Activated naive CD4-positive, alpha-beta T cell treated with anti-CD3 and anti-CD28 coated beads, Interleukin-2, amount 50 U/mL, for 72 hours (primary cell): ENCODE results near the gene CNTNAP3. TPM values are rescaled to one million over a fixed set of nuclear protein-coding genes. Genes with fewer than 3 reads are reported as not detected.
"Not testable (repeated sequence)": the region's sequence is repeated elsewhere in the genome, so short reads cannot be mapped to it uniquely, and the experiment has no call there.

Experiments used
- ATAC-seq, 2 donors: fragments of 150-1000 bp; cut with Tn5 transposase; 2 replicates each; pipeline ENCODE4 v1.10.0; 2021; ENCODE audit warnings: mild to moderate bottlenecking in 2 of 2, moderate library complexity in 2 of 2
- DNase-seq, 2 donors: peaks; one replicate each; pipeline ENCODE4 v3.0.0; 2021 to 2022; ENCODE audit warnings: low spot score in 2 of 2
- H3K27ac Mint-ChIP-seq, 2 donors: one replicate each; pipeline ENCODE4 v1.8.0; 2022; ENCODE audit warnings: mild to moderate bottlenecking in 2 of 2, mixed read lengths in 2 of 2
- H3K36me3 Mint-ChIP-seq, 2 donors: one replicate each; pipeline ENCODE4 v1.8.0; 2022; ENCODE audit warnings: mixed read lengths in 2 of 2
- H3K9me3 Mint-ChIP-seq, 2 donors: one replicate each; pipeline ENCODE4 v1.8.0; 2022; ENCODE audit warnings: mixed read lengths in 2 of 2
- total RNA-seq, 2 donors: library from RNA; stranded (reverse); gene quantifications; one replicate each; pipeline ENCODE4 v1.2.3, GENCODE V29; 2022

CNTNAP3 gene
- total RNA-seq, 2 donors from 2014 or later: not detected

GRCh38 chr9:39085311-39085710 lies 202.7 kb downstream of the CNTNAP3 start:
- H3K9me3 Mint-ChIP-seq, H3K36me3 Mint-ChIP-seq, ATAC-seq, H3K27ac Mint-ChIP-seq, DNase-seq: not testable (repeated sequence)

GRCh38 chr9:39082574-39082973 lies 205.4 kb downstream of the CNTNAP3 start:
- H3K27ac Mint-ChIP-seq, H3K36me3 Mint-ChIP-seq, H3K9me3 Mint-ChIP-seq, ATAC-seq, DNase-seq: not testable (repeated sequence)

DNA sequence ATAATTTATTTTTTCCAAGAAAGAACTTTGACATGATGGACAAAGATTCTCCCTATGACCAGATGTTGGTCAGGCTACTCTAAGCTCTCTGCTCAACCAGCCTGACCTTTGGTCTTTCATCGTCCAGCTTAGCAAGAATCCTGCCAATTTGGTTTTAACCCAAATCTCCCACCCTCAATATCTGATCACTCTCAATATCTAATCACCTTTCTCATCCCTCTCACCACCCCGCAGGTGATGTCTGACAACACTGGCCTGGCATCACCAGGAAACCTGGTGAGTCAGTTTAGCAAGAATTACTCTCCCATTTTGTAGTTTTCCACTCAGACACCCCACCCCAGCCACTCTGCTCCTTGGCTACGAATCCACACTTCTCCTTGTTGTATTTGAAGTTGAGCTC lies 207.9 kb downstream of the CNTNAP3 start:
- peak overlapping the region in 1 of 2 donors; percentile 17 for H3K27ac Mint-ChIP-seq
- not testable (repeated sequence) for ATAC-seq, H3K9me3 Mint-ChIP-seq, H3K36me3 Mint-ChIP-seq, DNase-seq

DNA sequence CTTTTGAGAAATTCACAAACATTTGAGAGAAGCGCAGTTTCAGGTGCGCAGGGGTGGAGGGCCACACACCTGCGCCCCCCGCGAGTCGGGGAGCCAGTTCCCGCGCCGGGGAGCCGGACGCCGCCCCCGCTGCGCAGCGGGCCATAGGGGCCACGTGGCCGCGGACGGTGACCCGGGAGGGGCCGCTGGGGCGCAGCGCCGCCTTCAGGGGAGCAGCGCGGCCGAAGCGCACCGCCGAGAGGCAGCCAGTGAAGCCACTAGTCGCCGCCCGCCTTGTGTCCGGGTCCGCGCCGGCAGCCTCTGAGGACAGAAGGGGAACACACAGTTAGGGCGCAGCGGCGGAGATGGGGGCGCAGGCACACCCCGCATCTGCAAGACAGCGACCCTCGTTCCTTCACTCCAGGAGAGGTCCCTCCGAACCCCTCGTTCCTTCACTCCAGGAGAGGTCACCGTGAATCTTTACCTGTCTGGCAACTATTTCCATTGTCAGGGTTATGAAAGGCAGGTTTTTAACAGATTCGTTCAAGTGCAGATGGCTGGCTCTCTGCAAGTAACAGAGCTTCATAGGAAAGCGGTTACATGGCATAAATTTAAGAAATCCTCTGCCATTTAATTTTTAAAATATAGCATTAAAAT lies 209.2 kb downstream of the CNTNAP3 start:
- not testable (repeated sequence) for H3K36me3 Mint-ChIP-seq, DNase-seq, H3K9me3 Mint-ChIP-seq, H3K27ac Mint-ChIP-seq
- peak in 1 of 2 donors; percentile 62 for ATAC-seq

DNA sequence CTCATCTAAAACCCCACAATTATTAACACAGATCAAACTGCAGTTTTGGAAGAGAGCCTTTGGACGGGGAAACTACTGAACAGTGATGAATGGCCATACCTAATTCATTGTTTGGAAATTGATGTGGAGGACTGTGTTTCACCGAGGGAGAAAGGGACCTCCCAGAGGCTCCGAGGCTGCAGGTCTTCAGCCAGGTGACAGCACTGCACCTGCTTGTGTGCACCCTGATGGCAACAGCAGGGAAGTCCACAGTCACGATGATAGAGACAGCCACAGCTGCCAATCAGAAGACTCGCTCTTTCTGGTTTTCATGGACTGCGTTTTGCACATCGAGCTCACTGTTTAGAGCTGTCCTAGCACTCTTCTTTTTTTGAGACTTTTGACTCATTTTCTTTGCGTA lies 214.4 kb downstream of the CNTNAP3 start:
- not testable (repeated sequence) for H3K9me3 Mint-ChIP-seq, H3K27ac Mint-ChIP-seq, H3K36me3 Mint-ChIP-seq, DNase-seq, ATAC-seq

DNA sequence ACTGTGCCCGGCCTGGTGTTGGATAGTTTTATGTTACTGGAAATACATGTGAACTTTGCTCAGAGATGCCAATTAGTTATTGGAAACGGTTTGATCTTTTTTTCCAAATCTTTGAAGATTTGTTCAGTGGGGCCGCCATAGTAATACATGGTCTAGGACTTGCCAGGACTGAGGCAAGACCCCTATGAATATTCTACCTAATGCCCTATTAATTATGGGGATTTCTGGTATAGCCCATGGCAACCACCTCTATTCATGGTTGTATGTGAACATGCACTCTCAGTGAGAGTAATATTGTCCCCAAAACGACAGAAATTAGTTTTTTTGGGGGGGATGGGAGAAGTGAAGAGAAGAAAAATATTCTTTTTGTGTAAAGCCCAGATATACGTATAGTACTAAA lies 220.3 kb downstream of the CNTNAP3 start:
- not testable (repeated sequence) for DNase-seq, ATAC-seq, H3K36me3 Mint-ChIP-seq, H3K9me3 Mint-ChIP-seq, H3K27ac Mint-ChIP-seq

- H3K36me3 Mint-ChIP-seq, H3K27ac Mint-ChIP-seq, H3K9me3 Mint-ChIP-seq, DNase-seq, ATAC-seq: not testable (repeated sequence)
These were observed 225.0 kb downstream of the CNTNAP3 start for GRCh38 chr9:39062966-39063365.

- H3K36me3 Mint-ChIP-seq, DNase-seq, ATAC-seq, H3K27ac Mint-ChIP-seq: not testable (repeated sequence)
- H3K9me3 Mint-ChIP-seq: peaks cover 4 to 11% of the 10 kb centered on the region in 2 donors
These were observed 233.5 kb downstream of the CNTNAP3 start for GRCh38 chr9:39054453-39054852.

DNA sequence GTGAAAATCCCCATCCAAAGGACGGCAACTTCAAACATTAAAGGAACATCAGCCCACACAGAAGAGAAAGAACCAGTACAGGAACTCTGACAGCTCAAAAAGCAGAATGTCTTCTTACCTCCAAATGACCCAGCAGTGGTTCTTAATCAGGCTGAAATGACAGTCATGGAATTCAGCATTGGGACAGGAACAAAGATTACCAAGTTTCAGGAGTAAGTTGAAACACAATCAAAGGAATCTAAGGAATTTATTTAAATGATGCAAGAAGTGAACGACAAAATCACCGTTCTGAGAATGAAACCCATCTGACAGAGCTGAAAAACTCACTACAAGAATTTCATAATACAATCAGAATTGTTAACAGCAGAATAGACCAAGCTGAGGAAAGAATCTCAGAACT lies 241.1 kb downstream of the CNTNAP3 start:
- peaks cover 10 to 16% of the 10 kb centered on the region in 2 donors for H3K9me3 Mint-ChIP-seq
- not testable (repeated sequence) for H3K27ac Mint-ChIP-seq

DNA sequence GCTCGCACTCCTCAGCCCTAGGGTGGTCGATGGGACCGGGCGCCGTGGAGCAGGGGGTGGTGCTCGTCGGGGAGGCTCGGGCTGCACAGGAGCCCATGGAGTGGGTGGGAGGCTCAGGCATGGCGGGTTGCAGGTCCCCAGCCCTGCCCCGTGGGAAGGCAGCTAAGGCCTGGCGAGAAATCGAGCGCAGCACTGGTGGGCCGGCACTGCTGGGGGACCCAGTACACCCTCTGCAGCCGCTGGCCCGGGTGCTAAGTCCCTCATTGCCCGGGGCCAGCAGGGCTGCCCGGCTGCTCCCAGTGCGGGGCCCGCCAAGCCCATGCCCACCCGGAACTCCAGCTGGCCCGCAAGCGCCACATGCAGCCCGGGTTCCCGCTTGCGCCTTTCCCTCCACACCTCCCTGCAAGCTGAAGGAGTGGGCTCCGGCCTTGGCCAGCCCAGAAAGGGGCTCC lies 245.6 kb downstream of the CNTNAP3 start:
- not testable (repeated sequence) for H3K36me3 Mint-ChIP-seq, DNase-seq, H3K9me3 Mint-ChIP-seq, ATAC-seq, H3K27ac Mint-ChIP-seq

More for the DNA sequence above, 241.1 kb downstream of the CNTNAP3 start:
- not testable (repeated sequence) for DNase-seq, H3K36me3 Mint-ChIP-seq, ATAC-seq

DNA sequence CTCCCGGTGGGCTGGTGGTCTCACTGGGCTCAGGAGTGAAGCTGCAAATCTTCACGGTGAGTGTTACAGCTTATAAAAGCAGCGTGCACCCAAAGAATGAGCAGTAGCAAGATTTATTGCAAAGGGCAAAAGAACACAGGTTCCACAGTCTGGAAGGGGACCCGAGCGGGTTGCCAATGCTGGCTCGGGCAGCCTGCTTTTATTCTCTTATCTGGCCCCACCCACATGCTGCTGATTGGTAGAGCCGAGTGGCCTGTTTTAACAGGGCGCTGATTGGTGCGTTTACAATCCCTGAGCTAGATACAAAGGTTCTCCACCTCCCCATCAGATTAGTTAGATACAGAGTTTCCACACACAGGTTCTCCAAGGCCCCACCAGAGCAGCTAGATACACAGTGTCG lies 246.2 kb downstream of the CNTNAP3 start:
- DNase-seq, H3K9me3 Mint-ChIP-seq, ATAC-seq, H3K36me3 Mint-ChIP-seq, H3K27ac Mint-ChIP-seq: not testable (repeated sequence)

GRCh38 chr9:39039148-39039547 lies 248.8 kb downstream of the CNTNAP3 start:
- not testable (repeated sequence) for ATAC-seq, H3K36me3 Mint-ChIP-seq, H3K9me3 Mint-ChIP-seq, H3K27ac Mint-ChIP-seq, DNase-seq

DNA sequence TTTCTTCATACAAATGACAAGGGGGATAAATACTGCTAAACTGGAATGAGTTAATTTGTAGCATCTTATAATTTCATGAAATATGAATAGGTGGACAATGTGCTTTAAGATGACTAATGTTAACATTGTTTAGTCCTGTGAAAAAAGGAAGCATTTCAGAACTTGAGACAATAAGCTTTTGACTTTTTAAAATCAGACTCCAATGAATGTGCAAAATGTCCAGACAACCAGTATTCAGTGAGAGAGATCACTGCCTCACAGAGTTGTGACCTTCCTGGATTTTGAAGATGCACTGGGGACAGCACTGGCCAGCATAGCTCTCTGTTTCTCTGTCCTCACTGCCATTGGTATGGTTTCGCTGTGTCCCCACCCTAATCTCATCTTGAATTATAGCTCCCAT lies 249.7 kb downstream of the CNTNAP3 start:
- not testable (repeated sequence) for ATAC-seq, H3K9me3 Mint-ChIP-seq, DNase-seq, H3K27ac Mint-ChIP-seq, H3K36me3 Mint-ChIP-seq

- H3K9me3 Mint-ChIP-seq, ATAC-seq, H3K36me3 Mint-ChIP-seq, H3K27ac Mint-ChIP-seq, DNase-seq: not testable (repeated sequence)
These were observed 254.1 kb downstream of the CNTNAP3 start for GRCh38 chr9:39033849-39034248.

DNA sequence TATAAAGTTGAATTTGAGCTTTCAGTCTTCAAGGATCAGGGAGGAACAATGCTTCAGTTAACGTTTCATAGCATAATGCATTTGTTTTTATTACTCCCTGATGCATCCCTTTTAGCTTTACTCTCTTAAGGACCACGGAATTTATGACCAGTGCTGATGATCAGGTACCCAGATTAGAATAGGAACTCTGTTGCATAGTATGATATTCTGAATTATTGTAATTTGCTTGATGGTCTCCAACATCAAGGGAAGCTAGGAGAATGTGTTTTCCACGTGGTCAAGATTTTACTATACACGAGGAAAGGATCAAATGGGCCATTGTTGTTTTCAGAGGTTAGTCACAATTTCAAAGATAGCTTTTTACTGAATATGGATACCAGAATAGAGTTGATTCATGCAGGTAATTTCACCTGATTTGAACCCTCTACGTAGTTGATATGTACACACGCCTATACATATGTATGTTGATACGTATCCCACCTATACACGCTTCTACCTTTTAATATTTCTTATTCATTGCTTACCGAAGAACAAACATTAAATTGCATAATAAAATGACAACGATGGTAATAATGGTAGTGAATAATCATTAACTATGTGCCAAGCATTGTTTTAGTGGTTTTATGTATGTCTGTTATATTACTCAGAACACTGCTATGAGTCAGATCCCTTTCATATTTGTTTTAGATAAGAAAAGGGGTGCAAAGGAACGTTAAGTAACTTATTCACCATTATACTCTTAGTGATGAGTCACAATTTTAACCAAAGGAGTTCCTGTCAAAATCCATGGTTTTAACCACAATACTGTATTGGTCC lies 257.6 kb downstream of the CNTNAP3 start:
- H3K27ac Mint-ChIP-seq, DNase-seq, H3K36me3 Mint-ChIP-seq, H3K9me3 Mint-ChIP-seq: not testable (repeated sequence)
- ATAC-seq: peak; percentile 46 to 91

DNA sequence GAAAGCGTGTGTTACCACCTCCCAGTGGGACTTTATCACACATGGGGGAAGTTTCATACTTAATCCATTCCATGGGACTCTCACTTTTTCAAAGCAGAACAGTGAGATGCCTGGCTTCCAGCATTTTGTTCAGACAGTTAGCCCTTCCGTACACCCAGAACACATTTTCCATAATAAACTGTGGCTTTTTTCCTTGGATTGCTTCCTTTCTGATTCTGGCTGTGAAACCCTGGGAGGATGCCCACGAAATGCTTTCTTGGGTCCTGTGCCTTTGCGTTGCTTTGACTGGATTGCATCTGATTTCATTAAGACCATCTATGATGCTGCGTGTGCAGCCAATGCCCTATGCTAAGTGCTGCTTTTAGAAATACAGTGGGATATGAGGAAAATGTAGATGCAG lies 259.1 kb downstream of the CNTNAP3 start:
- ATAC-seq: not testable (repeated sequence)

GRCh38 chr9:39028168-39028567 lies 259.8 kb downstream of the CNTNAP3 start:
- H3K36me3 Mint-ChIP-seq, ATAC-seq, DNase-seq, H3K27ac Mint-ChIP-seq, H3K9me3 Mint-ChIP-seq: not testable (repeated sequence)

More for the DNA sequence above, 259.1 kb downstream of the CNTNAP3 start:
- H3K9me3 Mint-ChIP-seq, DNase-seq, H3K36me3 Mint-ChIP-seq, H3K27ac Mint-ChIP-seq: not testable (repeated sequence)
